ENCODE measurements around the gene IMPACT.

The IMPACT gene

GRCh38 chr18:24427484-24427883 is 1.0 kb downstream of the IMPACT start:
- DNase-seq, result no peak

GRCh38 chr18:24428709-24429108 is 2.2 kb downstream of the IMPACT start:
- DNase-seq, result no peak

GRCh38 chr18:24429188-24429587 is 2.7 kb downstream of the IMPACT start:
- DNase-seq, result no peak

GRCh38 chr18:24432618-24433017 is 6.1 kb downstream of the IMPACT start:
- DNase-seq, result no peak

- no peak for DNase-seq
These were observed 10.5 kb downstream of the IMPACT start for GRCh38 chr18:24436939-24437338.

DNA sequence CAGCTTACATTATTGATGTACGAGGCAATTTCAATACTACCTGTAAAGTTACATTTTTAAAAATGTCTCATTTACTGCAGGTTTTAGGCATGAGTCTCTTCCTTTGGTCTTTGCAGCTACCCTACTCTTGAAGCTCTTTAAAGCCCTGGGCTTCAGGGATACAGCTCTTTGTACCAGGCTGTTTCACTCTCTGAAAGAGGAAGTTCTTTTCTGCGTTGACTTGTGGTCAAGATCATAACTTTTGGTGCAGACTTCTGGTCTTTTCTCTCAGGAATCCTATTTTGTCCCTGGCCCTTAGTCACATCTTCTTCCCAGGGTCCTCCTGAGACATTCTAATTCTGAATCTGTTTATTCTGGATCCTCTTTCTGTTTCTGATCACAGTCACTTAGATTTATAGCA is 17.4 kb downstream of the IMPACT start:
- DNase-seq, result no peak

DNA sequence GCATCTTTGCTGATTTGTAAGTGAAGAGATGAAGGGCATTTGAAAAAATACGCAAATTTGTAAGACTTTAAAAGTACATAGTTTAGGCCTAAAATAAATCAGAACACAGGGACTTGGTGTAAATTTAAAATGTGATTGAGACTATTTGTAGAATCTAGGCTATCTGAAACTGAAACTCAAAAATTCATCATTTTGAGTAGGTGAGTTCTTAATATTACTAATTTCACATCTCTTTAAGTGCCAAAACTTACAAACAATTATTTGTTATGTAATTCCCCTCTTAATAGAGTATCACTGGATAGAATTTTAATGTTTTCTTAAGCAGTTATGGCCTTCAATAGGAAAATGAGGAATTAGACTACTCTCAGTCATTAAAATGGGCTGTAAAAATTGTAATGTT is 20.0 kb downstream of the IMPACT start:
- DNase-seq, result no peak

DNA sequence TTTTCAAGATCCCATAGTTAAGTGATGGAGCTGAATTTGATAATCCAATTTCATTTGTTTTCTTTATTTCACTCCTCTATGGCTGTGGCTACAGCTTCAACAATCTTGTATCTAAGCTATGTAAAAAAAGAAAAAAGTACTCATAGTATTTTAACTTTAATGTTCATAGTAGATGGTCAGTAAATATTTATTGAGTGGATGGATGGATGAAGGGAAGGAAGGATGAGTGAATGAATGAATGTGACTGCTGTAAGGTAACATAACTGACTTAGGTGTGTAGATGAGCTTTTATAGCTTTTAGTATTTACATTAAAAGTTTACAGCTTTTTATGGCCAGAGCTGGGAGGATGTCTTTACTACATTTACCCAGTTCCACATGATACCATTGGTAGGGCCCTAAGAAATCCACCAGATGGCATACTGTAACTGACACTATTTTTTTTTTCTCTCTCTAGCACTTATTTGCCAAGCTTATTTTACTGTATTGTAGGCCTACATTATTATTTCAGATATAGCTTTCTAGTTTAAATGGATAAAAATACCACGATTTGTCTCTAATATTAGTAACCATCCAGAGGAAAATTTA is 20.6 kb downstream of the IMPACT start:
- no peak for DNase-seq

GRCh38 chr18:24447961-24448360 is 21.5 kb downstream of the IMPACT start:
- DNase-seq, result no peak

DNA sequence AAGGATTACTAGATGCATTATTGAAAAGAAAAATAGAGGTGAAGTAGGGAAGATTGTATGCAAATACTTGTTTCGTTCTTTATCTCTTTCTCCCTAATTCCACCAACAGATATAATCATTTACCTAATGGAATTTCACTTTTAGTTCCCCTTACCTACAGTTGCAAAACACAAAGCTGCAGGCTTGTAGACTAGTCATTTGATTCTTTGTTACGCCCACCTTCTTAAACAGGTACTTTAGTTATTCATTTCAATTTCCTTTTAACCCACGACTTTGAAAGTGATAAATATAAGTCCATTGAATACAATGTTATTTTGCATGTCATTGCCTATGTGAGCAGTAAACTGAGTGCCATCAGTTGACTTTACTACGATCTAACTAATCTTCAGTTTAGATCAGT is 30.1 kb downstream of the IMPACT start:
- no peak for DNase-seq

DNA sequence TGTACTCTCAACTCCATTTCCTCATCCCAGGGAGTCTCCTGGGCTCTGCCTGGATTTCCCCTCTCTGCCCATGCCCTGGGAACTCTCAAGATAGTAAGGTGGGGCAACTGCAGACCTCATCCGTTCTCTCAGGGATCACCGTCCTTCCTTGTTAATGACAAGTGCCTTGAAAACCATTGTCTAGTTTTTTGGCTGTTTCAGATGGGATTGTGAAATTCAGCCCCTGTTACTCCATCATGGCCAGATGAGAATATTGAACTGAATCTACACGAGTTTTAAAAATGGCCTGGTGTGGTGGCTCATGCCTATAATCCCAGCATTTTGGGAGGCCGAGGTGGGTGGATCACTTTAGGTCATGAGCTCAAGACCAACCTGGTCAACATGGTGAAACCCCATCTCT is 33.3 kb downstream of the IMPACT start:
- DNase-seq, result no peak

GRCh38 chr18:24460388-24460787 is 33.9 kb downstream of the IMPACT start, which contains the start of gene HRH4:
HRH4 (plus strand) TSS chr18:24460637; CDS start chr18:24460729, 92 bp downstream.
- DNase-seq, result no peak

- no peak for DNase-seq
These were observed 35.5 kb downstream of the IMPACT start for GRCh38 chr18:24461996-24462395.

DNA sequence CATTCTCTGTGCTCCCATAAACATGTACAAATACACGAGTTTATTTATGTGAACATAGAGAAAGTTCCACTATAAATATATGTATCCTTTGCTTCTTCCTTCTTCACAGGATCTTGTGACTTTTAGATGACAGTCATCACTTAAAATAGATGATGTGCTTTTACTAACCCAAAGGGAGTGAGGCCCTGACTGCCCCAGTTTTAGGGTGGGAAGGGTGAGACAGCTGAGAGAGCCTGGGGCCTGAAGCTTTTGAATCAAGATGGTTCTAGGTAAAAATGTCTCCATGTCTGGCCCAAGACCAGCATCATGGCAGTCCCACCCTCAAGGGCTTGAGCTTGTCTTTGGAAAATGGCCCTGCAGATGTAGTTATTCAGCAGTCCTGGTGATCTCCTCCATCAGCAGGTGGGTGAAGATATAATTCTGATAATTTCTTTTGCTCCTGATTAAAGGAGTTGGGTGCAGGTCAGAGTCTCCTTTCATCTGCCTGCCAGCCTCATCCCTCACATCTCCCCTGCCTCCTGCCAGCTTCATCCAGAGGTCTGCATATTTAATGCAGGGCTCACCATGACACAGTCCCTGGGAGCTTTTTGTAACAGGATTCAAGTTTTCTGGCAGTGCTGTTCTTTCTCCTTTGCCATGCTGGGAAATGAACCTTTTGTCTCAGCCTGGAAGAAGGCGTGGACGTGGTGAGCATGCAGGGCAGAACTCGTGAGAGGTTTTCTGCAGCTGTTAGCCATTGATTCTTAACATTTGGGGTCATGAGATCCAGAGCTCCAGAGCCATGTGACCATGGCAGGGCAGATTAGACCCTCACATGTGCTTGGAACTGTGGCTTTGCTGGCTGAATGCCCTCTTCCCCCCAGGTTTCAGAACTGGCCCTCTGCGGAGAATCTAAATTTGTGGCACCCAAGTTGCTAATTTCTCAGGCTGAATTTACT is 36.6 kb downstream of the IMPACT start:
- DNase-seq, result no peak

- no peak for DNase-seq
These were observed 39.0 kb downstream of the IMPACT start for GRCh38 chr18:24465486-24465885.

- DNase-seq, result no peak
These were observed 40.3 kb downstream of the IMPACT start for GRCh38 chr18:24466771-24467170.

DNA sequence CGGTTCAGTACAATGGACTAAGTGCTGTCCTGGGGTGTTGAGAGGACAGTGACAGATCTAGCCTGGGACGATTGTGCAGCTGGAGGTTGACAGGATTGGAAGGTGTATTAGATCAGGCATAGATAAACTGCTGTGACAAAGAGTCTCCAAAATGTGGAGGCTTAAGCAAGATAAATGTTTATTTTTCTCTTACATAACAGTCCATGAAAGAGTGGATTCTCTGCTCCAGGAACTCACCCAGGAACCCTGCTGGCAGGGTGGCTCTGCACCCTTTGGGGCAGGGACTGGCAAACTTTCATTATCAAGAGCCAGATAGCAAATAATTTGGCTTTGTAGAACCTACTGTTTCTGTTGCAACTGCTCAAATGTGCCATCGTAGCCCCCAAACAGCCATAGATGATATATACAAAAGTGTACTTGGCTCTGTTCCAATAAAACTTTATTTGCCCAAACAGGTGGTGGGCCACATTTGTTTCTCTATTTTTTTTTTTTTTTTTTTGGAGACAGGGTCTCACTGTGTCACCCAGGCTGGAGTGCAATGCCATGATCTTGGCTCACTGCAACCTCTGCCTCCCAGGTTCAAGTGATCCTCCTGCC is 43.6 kb downstream of the IMPACT start:
- DNase-seq, result no peak

- DNase-seq, result no peak
These were observed 44.3 kb downstream of the IMPACT start for GRCh38 chr18:24470805-24471204.

GRCh38 chr18:24472591-24472990 is 46.1 kb downstream of the IMPACT start:
- no peak for DNase-seq

GRCh38 chr18:24474406-24474805 is 47.9 kb downstream of the IMPACT start:
- no peak for DNase-seq

- no peak for DNase-seq
These were observed 49.6 kb downstream of the IMPACT start for GRCh38 chr18:24475926-24476589.

DNA sequence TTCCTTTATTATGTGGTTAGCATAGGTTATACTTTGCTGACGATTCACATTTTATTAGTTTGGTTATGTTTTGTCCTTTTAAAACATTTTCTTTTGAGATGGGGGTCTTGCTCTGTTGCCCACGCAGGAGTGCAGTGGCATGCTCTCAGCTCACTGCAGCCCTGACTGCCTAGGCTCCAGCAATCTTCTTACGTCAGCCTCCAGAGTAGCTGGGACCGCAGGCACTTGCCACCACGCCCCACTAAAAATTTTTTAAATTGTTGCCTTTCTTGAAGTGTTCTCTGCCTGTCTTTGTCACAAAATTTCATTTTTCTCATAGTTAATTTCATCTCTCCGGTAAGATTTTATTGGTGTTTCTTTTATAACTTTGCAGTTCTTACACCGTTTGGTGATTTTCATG is 52.9 kb downstream of the IMPACT start:
- DNase-seq, result no peak

DNA sequence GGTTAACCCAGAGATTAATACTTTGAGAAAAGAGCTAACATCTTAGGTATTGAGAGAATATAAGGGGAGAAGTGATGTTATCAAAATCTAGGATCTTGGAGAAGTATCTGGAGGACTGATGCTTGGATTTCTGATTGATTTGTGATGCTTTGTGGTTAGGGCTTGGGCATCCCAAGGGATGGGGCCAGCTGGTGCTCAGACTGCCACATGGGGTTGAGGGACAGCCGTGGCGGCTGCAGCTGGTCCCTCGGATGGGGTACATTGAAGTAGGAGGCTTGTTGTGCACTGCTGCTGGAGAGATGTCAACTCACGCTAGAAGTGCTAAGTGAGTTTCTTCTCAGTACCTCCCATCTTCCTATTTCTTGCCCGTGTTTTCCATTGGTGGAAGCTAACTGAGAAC is 56.4 kb downstream of the IMPACT start:
- no peak for DNase-seq

Data from right hindlimb (tissue), 1 donor.